ENCODE measurements around the gene MT1E. TPM values are rescaled to one million over a fixed set of nuclear protein-coding genes. Genes with fewer than 3 reads are reported as not detected.
A peak's percentile ranks its signal among the peaks of the same experiment; 100 is the strongest.

The MT1E gene
- total and polyA plus RNA-seq, 2 donors (not counting 1 experiment from before 2014, with no cell fraction given): 390 to 465 TPM

DNA sequence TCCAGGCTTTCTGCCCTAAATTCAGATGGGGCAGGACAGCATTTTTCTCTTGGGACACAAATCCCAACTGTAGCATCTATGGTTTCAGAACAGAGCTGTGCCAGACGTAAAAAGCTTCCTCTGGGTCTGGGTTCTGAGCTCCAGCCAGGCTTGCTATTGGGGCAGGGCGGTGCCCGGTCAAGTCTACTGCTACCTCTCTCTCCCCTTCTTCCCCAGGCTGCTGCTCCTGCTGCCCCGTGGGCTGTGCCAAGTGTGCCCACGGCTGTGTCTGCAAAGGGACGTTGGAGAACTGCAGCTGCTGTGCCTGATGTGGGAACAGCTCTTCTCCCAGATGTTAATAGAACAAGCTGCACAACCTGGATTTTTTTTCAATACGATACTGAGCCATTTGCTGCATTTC, 8.0 kb downstream of the MT1E start:
- no peak overlapping the region for H3K4me2 ChIP-seq (ENCODE audit: extremely low read depth, insufficient read depth, low read length)
- H3K27ac ChIP-seq (ENCODE audit: insufficient read depth, low read length): no peak overlapping the region
- H3K9ac ChIP-seq (ENCODE audit: insufficient read depth, low read length): no peak overlapping the region
- no peak overlapping the region for H3K4me3 ChIP-seq (replicated peaks in 1 of 4; ENCODE audit: control extremely low read depth in 1 of 4, insufficient read depth in 1 of 4, low read depth in 3 of 4, low read length in 4 of 4)
- H3K27me3 ChIP-seq (ENCODE audit: control insufficient read depth, insufficient read depth, low read length): peaks cover 5% of the 10 kb centered on the region
- TF ChIP-seq, protein P1, sequence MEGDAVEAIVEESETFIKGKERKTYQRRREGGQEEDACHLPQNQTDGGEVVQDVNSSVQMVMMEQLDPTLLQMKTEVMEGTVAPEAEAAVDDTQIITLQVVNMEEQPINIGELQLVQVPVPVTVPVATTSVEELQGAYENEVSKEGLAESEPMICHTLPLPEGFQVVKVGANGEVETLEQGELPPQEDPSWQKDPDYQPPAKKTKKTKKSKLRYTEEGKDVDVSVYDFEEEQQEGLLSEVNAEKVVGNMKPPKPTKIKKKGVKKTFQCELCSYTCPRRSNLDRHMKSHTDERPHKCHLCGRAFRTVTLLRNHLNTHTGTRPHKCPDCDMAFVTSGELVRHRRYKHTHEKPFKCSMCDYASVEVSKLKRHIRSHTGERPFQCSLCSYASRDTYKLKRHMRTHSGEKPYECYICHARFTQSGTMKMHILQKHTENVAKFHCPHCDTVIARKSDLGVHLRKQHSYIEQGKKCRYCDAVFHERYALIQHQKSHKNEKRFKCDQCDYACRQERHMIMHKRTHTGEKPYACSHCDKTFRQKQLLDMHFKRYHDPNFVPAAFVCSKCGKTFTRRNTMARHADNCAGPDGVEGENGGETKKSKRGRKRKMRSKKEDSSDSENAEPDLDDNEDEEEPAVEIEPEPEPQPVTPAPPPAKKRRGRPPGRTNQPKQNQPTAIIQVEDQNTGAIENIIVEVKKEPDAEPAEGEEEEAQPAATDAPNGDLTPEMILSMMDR (conservative IDR thresholded peaks at IDR 0.05 in 1 of 2, IDR thresholded peaks at IDR 0.05 in 1 of 2; ENCODE audit: low read depth in 1 of 2, low read length in 2 of 2): no peak
- TF ChIP-seq EZH2 (IDR thresholded peaks at IDR 0.05; ENCODE audit: low read length, missing control alignments): no peak
- no peak for DNase-seq (ENCODE audit: low read depth in 2 of 2)
- H3K79me2 ChIP-seq (ENCODE audit: control insufficient read depth, insufficient read depth, low read length): no peaks in the 10 kb centered on the region
- no peaks in the 10 kb centered on the region for H3K36me3 ChIP-seq (ENCODE audit: control insufficient read depth, insufficient read depth, low read length)
- no peaks in the 10 kb centered on the region for H3K9me3 ChIP-seq (ENCODE audit: control insufficient read depth, insufficient read depth, low read depth, low read length)
- H3K4me1 ChIP-seq (ENCODE audit: control insufficient read depth, extremely low read depth, insufficient read depth, low read length): peaks cover 2% of the 10 kb centered on the region
- H2AFZ ChIP-seq (ENCODE audit: low read length): no peak overlapping the region
- no peaks in the 10 kb centered on the region for H4K20me1 ChIP-seq (ENCODE audit: control insufficient read depth, extremely low read depth, insufficient read depth, low read length)

DNA sequence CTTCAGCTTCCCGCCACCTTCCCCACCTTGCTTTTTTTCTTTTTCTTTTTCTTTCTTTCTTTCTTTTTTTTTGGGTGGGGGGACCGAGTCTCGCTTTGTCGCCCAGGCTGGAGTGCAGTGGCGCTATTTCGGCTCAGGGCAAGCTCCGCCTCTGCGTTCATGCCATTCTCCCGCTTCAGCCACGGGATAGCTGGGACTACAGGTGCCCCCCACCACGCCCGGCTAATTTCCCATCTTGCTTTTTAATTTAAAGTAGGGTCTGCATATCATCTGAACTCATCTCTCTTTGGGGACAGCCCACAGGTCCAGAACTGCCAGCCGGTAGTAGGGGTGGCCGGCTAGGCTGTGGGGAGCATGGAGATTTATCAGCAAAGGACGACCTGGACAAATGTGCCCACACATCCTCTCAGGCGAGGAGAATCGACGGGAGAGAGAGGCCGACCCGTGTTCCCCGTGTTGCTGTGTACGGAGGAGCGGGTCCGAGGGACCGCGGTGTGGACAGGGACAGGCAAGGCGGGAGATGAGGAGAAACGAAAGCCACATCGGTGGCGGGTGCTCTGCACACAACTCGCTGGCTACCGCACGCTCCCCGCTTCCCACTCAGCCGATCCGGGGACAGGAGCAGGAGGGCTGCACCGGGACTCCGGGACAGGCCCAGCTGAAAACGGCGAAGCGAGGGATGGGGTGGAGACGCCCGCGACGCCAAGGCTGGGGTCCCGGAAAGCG, 9.3 kb downstream of the MT1E start:
- Histone ChIP-seq H3K27me3 (ENCODE audit: control insufficient read depth, insufficient read depth, low read length) (peaks cover 5% of the 10 kb centered on the region), H3K4me1 (ENCODE audit: control insufficient read depth, extremely low read depth, insufficient read depth, low read length) (peaks cover 2% of the 10 kb centered on the region), H3K27ac (ENCODE audit: insufficient read depth, low read length) (no peak overlapping the region), H3K36me3 (ENCODE audit: control insufficient read depth, insufficient read depth, low read length) (no peaks in the 10 kb centered on the region), H3K4me3 (replicated peaks in 1 of 4; ENCODE audit: control extremely low read depth in 1 of 4, insufficient read depth in 1 of 4, low read depth in 3 of 4, low read length in 4 of 4) (peak overlapping the region in 1 of 4 experiments; percentile 16), H3K79me2 (ENCODE audit: control insufficient read depth, insufficient read depth, low read length) (no peaks in the 10 kb centered on the region), H2AFZ (ENCODE audit: low read length) (no peak overlapping the region), H3K4me2 (ENCODE audit: extremely low read depth, insufficient read depth, low read length) (peak overlapping the region; percentile 35), H4K20me1 (ENCODE audit: control insufficient read depth, extremely low read depth, insufficient read depth, low read length) (no peaks in the 10 kb centered on the region), H3K9me3 (ENCODE audit: control insufficient read depth, insufficient read depth, low read depth, low read length) (no peaks in the 10 kb centered on the region), H3K9ac (ENCODE audit: insufficient read depth, low read length) (no peak overlapping the region)
- no peak for DNase-seq (ENCODE audit: low read depth in 2 of 2)
- TF ChIP-seq EZH2 (IDR thresholded peaks at IDR 0.05; ENCODE audit: low read length, missing control alignments): no peak
- TF ChIP-seq, protein P1 (conservative IDR thresholded peaks at IDR 0.05 in 1 of 2, IDR thresholded peaks at IDR 0.05 in 1 of 2; ENCODE audit: low read depth in 1 of 2, low read length in 2 of 2): no peak

DNA sequence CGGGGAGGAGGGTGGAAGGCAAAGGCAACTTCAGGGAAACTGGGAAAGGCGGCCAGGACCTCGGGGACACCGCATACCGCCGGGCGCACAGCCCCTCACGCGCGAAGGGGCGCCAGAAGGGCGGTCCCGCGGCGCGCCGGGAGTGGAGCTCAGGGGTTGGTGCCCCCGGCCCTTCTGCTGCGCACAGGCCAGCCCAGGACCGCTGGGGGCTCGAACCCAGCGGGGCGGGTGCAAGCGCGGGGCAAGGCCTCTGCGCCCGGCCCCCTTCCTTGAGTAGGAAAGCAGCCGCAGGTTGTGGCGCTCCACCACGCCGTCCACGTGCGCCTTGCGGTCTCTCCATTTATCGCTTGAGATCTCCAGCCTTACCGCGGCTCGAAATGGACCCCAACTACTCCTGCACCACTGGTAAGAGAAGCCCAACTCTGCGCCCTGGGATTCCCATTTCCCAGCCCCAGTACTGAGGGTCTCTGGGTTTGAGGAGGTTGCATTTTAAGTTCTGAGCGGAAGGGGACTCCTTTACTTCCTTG, 9.9 kb downstream of the MT1E start:
- H3K4me1 ChIP-seq (ENCODE audit: control insufficient read depth, extremely low read depth, insufficient read depth, low read length): peaks cover 2% of the 10 kb centered on the region
- DNase-seq (ENCODE audit: low read depth in 2 of 2): no peak
- no peak overlapping the region for H3K4me3 ChIP-seq (replicated peaks in 1 of 4; ENCODE audit: control extremely low read depth in 1 of 4, insufficient read depth in 1 of 4, low read depth in 3 of 4, low read length in 4 of 4)
- H4K20me1 ChIP-seq (ENCODE audit: control insufficient read depth, extremely low read depth, insufficient read depth, low read length): no peaks in the 10 kb centered on the region
- H3K36me3 ChIP-seq (ENCODE audit: control insufficient read depth, insufficient read depth, low read length): no peaks in the 10 kb centered on the region
- no peaks in the 10 kb centered on the region for H3K79me2 ChIP-seq (ENCODE audit: control insufficient read depth, insufficient read depth, low read length)
- peaks cover 5% of the 10 kb centered on the region for H3K27me3 ChIP-seq (ENCODE audit: control insufficient read depth, insufficient read depth, low read length)
- no peak overlapping the region for H3K9ac ChIP-seq (ENCODE audit: insufficient read depth, low read length)
- TF ChIP-seq, protein P1 (conservative IDR thresholded peaks at IDR 0.05 in 1 of 2, IDR thresholded peaks at IDR 0.05 in 1 of 2; ENCODE audit: low read depth in 1 of 2, low read length in 2 of 2): no peak
- TF ChIP-seq EZH2 (IDR thresholded peaks at IDR 0.05; ENCODE audit: low read length, missing control alignments): no peak
- H2AFZ ChIP-seq (ENCODE audit: low read length): no peak overlapping the region
- no peak overlapping the region for H3K4me2 ChIP-seq (ENCODE audit: extremely low read depth, insufficient read depth, low read length)
- no peaks in the 10 kb centered on the region for H3K9me3 ChIP-seq (ENCODE audit: control insufficient read depth, insufficient read depth, low read depth, low read length)
- no peak overlapping the region for H3K27ac ChIP-seq (ENCODE audit: insufficient read depth, low read length)
